Muscle of arm (tissue), 12 donors: ENCODE measurements around the gene MYO6. TPM values are rescaled to one million over a fixed set of nuclear protein-coding genes. Genes with fewer than 3 reads are reported as not detected.
"Not testable (repeated sequence)": the region's sequence is repeated elsewhere in the genome, so short reads cannot be mapped to it uniquely, and the experiment has no call there.

Experiments
- DNase-seq: peaks from one replicate; pipeline ENCODE4 v3.0.0-alpha.2; 2013
- polyA plus RNA-seq, 12 donors: library from polyadenylated mRNA; unstranded; fragments of 120-200 nt; gene quantifications; one replicate each; pipeline ENCODE4 v1.2.1, GENCODE V29; 2013; ENCODE audit not compliant: insufficient read length in 12 of 12

Gene MYO6
- polyA plus RNA-seq, 12 donors = 6.4 to 25.1 (median 7.7) TPM; not detected in 1

- no peak for DNase-seq
Measured at GRCh38 chr6:75892384-75892783, 143.3 kb downstream of the MYO6 start.

GRCh38 chr6:75893058-75893775 lies 144.2 kb downstream of the MYO6 start:
- peak; percentile 79 for DNase-seq

- no peak for DNase-seq
Measured at GRCh38 chr6:75893776-75894152, 144.7 kb downstream of the MYO6 start.

DNA sequence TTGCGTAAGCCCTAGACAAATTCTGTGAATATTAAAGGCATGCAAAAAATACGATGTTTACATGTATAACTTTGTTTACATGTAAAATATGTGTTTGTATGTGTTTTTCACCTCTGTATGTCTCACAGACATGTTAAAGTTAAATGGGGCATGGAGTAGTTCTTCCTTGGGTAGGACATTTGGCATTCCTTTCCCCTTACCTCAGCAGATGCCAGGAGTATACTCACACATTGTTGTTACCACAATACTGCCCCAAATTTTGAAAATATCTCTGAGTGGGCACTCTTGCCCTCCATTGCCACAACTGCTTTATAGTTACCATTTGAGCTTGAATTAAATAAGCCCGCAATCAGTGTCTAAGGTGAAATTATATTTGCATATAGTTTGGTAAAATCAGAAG lies 147.5 kb downstream of the MYO6 start:
- DNase-seq = no peak

DNA sequence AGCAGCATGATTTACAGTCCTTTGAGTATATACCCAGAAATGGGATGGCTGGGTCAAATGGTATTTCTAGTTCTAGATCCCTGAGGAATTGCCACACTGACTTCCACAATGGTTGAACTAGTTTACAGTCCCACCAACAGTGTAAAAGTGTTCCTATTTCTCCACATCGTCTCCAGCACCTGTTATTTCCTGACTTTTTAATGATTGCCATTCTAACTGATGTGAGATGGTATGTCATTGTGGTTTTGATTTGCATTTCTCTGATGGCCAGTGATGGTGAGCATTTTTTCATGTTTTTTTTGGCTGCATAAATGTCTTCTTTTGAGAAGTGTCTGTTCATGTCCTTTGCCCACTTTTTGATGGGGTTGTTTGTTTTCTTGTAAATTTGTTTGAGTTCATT lies 151.2 kb downstream of the MYO6 start:
- not testable (repeated sequence) for DNase-seq

- not testable (repeated sequence) for DNase-seq
Measured at GRCh38 chr6:75905129-75905528, 156.1 kb downstream of the MYO6 start.

DNA sequence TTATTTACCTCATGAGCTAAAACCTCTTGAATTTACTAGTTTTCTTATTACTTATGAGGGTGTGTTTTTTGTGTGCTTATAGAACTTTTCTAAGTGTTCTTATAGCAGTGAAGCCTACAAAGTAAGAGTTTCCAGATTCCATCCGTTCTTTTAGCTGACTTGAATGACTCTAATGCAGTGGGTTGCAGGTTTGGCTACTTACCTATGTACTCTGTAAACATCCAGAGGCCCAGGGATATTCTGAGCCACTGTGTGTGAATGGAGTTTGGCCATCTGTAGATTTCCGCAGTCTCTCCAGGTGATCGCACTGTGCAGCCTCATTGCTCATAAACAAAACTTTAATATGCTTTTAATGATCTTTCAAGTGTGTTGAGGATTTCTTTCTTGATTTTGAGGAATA lies 157.8 kb downstream of the MYO6 start:
- no peak for DNase-seq

DNA sequence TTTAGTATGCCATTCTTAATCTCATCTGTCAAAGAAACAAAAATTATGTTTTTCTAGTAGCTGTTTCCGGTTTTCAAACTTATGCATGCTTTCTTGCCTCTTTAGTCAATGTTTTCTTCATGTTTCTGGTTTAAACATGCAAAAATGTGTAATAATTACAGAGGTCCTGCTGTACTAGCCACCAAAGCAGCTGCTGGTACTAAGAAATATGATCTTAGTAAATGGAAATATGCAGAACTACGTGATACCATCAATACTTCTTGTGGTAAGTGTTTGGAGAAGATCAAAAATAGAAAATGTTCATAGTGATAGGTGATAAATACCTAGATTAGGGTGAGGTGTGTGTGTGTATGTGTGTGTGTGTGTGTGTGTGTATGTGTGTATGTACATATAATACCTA lies 158.4 kb downstream of the MYO6 start:
- DNase-seq = no peak

GRCh38 chr6:75913040-75913439 lies 164.0 kb downstream of the MYO6 start:
- no peak for DNase-seq

DNA sequence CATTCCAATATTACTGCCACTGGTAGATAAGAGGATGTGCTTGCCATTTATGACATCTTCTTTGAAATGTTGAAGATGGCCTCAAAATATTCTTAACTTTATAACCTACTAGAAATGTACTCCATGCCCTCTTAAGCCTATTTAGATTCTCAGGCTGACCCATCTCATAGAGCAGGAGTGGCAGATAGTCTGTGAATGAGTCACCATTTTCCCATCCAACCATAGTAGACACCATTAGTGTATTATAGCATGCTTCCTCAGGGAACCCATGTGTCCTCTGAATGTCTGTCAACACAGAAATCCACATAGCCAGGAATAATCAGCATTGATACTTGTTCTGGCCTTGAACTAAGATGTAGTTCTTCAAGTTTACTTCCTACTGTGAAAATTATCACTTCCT lies 173.2 kb downstream of the MYO6 start:
- no peak for DNase-seq

- no peak for DNase-seq
Measured at GRCh38 chr6:75926293-75927168, 177.5 kb downstream of the MYO6 start.

GRCh38 chr6:75931011-75931680 lies 182.1 kb downstream of the MYO6 start:
- peak; percentile 65 for DNase-seq

- DNase-seq = no peak
Measured at GRCh38 chr6:75932067-75932466, 183.0 kb downstream of the MYO6 start.

DNA sequence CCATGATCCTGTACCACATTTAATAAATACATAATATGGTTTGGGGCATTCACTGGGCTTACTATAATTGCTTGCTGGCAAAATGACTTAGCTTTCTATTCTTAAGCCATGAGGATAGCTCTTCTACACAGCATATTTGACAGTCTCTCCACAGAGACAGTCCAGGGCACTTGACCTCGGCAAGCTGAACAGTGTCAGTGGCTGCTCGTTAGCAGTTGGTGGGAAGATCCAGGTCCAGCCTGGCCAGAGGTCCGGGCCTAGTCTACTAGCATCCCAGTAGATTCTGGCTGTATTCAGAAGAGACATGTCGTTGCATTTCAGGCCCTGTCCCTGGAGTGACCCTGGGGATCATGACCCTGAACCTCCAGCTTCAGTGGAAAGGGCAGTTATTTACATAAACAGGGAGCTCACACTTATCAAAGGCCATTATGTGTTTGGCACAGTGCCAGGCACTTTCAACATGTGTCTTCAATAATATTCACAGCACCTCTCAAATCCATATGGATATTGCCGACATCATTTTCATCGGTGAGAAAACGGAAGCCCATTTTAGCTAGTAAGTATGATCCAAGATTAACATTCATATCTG lies 184.4 kb downstream of the MYO6 start:
- no peak for DNase-seq

GRCh38 chr6:75934643-75935472 lies 185.8 kb downstream of the MYO6 start:
- DNase-seq = peak; percentile 73

DNA sequence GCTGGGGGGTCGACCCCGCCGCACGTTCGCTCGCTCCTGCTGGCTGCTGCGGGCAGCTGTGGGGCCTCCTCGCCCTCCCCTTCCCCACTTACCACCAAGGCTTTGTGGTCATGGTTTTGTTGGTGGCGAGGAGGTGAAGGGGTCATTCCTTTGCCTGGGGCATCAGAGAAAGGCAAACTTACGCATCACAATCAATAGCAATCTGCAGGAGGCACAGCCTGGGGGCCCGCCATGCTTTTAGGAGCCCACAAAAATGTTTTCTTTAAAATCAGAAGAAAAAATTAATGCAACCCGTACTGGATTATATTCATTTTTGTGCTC lies 186.4 kb downstream of the MYO6 start:
- DNase-seq = no peak

GRCh38 chr6:75936682-75937081 lies 187.6 kb downstream of the MYO6 start:
- no peak for DNase-seq

DNA sequence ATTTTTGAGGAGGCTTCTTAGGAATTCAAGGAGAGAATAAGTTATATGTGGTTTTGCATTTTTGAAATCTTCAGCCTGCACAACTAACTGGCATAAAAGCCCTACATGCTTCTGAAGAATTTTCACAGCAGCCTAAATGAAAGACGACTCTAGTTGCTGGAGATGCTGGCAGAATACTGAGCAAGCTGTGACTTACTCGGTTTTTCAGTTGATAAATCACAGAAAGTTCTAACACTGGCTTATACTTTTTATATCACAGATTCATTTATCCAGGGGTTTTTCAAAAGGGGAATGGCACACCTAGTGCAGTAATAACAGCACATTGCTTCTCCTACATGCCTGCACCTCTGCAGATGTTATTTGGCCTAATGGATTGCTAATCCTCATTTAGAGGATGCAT lies 188.8 kb downstream of the MYO6 start:
- DNase-seq = no peak

DNA sequence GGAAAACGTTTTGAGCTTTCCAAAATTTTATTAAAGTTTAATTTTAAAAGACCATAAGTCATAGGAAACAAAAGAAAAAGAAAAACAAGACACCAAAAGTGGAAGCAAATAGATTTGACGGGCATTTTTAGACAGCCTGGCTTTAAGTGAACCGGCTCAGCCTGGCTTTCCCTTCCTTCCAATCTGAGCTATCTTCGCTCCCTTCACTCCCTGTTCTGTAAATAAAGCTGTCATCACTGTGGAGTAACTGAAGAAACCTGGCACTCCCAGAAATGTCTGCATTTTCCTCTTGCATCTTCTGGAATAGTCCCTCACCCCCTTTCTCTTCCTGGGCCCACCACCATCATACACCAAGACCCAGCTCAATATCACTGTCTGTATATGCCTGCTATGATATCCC lies 191.5 kb downstream of the MYO6 start:
- DNase-seq = no peak

DNA sequence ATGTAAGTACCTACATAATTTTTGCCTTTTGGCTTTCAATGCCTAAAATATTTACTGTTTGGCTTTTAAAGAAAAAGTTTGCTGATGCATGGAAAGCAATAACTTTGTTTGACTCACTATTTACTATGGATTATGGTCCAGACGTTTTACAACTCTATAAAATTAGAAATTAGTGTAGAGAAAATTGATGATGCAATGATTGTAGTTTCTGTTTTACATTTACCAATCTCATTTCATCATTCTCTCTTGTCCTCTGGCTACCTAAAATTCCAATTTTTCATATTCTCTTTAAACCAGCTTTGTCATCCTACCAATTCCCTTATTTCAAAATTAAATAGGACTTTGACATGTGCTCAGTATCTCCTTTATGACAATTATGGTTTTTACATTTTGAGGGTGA lies 192.5 kb downstream of the MYO6 start:
- DNase-seq = no peak

DNA sequence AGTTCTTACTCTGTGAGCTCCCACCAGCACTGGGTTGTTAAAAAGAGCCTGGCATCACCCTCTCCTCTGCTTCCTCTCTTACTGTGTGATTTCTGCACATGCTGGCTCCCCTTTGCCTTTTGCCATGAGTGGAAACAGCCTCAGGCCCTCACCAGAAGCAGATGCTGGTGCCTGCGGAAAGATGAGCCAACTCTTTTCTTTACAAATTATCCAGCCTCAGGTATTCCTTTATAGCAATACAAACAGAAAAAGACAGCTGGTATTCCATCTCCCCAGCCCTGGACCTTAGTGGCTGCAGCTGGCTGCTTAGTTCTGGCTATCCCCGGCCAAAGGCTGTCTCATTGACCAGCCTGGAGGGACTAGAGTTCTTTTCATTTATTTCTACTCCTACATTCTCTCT lies 194.3 kb downstream of the MYO6 start:
- no peak for DNase-seq
